HG02943 (cell line): ENCODE measurements around the gene FNTB.
"Not testable (repeated sequence)": the region's sequence is repeated elsewhere in the genome, so short reads cannot be mapped to it uniquely, and the experiment has no call there.

Experiments
- ATAC-seq: cut with Tn5 transposase; IDR thresholded peaks from one replicate; pipeline ENCODE4 v1.9.1; 2021; ENCODE audit warnings: mild to moderate bottlenecking, low read depth, moderate library complexity; ENCODE audit not compliant: unreplicated experiment

Gene FNTB

GRCh38 chr14:65079201-65079600, 92.5 kb downstream of the FNTB start:
- ATAC-seq = no peak

- ATAC-seq = no peak
These were observed 93.1 kb downstream of the FNTB start for GRCh38 chr14:65079768-65080167.

- no peak for ATAC-seq
These were observed 94.5 kb downstream of the FNTB start for GRCh38 chr14:65080960-65081747.

- no peak for ATAC-seq
These were observed 96.2 kb downstream of the FNTB start for GRCh38 chr14:65082930-65083329.

- no peak for ATAC-seq
These were observed 98.1 kb downstream of the FNTB start for GRCh38 chr14:65084554-65085505.

GRCh38 chr14:65086686-65087085, 100.0 kb downstream of the FNTB start:
- ATAC-seq = not testable (repeated sequence)

DNA sequence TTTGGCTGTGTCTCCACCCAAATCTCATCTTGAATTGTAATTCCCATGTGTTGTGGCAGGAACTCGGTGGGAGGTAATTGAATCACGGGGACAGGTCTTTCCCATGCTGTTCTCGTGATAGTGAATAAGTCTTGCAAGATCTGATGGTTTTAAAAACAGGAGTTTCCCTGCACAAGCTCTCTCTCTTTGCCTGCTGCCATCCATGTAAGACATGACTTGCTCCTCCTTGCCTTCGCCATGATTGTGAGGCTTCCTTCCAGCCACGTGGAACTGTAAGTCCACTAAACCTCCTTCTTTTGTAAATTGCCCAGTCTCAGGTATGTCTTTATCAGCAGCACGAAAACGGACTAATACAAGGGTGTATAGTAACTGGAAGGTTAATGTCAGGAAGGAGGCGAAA, 101.1 kb downstream of the FNTB start:
- not testable (repeated sequence) for ATAC-seq

DNA sequence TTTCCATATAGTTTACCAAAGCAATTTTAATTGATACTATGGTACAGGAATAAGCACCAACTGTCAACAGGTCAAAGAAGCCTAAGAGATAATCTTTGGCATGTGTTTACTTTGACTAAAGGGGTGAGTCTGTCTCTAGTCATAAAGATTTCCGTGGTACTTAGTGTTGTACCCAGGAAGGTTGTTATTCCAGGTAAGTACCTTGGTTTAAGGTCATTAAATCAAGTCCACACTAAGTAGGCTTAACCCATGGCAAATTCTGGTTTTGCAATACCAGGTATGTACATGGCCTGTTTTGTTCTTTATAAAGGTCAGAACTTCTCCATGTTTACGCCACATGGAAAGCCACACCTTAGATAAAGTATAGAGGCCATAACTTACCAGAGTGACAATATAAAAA, 105.7 kb downstream of the FNTB start:
- no peak for ATAC-seq

- ATAC-seq = no peak
These were observed 109.0 kb downstream of the FNTB start for GRCh38 chr14:65095633-65096205.

DNA sequence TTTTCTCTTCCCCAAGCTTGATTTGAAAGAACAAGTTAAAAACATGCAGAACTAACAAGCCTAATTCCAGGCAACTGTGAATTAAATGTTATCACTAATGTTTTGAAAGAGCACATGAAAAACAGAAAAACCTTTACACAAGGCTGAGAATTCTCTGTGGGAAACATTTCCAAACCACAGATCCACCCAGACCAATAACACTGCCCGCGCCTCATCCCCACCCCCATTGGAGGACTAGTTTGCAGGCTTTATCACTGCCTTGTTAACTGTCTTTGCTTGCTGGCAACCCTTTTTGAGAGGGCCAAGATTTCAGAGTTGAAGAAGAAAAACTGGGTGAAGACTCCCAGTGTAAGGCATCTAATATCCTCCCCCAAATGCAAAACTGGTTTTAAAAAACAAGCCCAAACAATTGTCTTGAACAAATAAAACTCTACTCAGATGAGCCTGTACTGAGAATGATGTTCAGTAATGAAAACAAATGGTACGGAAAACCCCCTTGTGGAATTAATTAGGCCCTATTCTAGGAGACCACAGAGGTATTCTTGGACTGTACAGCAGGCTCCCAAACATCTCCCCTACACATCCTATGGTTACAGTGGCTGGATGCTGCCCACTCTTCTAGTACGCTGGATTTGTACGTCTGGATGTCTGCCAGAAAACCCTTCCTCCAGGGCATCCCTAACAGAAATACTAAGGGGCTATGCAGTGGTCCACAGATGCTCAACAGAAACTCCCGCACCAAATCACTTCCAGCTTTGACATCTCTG, 109.8 kb downstream of the FNTB start:
- ATAC-seq = no peak

DNA sequence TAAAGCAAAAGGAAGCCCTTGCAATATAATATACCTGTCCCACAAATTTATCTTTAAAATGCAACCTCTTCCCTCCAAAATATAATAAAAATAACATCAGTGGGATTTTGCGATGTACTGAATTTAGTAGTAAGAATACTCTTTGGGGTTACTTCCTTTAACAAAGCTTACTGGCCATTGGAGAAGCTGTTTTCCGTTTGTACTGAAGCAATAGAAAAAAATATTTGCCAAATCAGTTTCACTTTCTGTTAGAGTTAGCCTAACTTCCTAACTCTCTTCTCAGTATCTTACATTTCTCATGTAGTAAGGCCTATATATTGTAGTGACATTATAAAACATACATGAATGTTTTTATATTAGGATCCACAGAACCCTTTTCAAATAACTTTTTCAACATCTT, 111.9 kb downstream of the FNTB start:
- ATAC-seq = no peak

GRCh38 chr14:65100922-65101541, 114.3 kb downstream of the FNTB start:
- no peak for ATAC-seq

- peak; percentile 24 for ATAC-seq
These were observed 115.1 kb downstream of the FNTB start for GRCh38 chr14:65101631-65102440.

DNA sequence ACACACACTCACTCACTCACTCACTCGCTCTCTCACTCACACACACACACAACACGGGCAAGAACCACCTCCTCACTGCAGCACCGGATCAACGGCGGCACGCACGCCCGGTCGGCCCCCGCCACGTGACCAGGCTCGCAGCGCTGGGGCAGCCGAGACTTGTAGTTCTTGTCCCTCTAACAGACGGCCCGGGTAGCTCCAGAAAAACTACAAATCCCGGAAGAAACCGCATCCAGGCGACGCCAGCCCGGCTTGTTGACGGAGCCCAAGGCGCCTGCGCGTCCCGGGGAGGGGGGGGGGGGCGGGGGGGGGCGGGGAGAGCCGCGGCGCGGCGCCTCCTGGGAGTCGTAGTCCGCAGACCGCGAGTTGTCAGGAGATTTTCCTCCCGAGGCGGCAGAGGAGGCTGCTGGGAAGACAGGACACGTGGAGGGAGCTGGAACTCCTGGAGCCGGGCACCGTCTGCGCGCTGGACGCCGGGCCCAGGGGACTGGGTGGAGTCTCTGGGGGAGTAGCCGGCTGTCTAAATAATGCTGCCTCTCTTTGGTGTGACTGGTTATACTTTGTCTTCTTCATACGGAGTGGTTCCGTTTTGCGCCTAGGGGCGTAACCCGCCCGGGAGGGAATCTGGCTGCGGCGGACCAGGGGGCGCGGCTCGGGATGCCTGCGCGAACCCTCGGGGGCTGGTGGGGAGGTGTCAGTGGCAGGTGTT, 115.9 kb downstream of the FNTB start, which contains the start of gene MAX:
Gene MAX, minus strand, starts transcription at position 77 of the 709 bp plus-strand sequence. CDS start 178 bp downstream, outside the sequence.
- ATAC-seq = peak; percentile 86

DNA sequence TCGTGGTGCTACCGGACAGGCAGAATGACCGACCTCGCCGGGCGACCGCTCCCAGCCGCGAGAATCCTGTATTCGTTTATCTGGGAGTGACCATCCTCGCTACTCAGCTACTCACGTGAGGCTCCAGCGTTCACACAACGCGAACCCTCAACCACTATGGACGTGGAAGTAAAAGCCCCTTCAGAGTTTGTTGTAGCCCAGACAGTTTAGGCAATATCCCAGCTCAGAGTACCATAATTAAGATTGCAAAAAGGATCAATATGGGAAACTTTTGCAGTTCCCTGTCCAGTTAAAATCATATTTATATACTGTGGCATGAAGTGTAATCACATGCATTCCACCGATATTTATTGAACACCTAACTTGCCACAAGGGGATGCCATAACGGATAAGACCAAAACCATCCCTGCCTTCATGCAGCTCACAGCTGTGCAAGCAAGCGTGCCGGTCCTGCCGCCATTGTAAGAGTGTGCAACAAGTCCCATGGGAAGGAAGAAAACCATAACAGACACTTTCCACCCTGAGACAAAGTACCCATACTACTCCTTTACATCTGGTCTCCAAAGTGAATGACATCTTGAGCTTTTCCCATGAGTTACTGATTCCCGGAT, 116.6 kb downstream of the FNTB start:
- ATAC-seq = no peak

DNA sequence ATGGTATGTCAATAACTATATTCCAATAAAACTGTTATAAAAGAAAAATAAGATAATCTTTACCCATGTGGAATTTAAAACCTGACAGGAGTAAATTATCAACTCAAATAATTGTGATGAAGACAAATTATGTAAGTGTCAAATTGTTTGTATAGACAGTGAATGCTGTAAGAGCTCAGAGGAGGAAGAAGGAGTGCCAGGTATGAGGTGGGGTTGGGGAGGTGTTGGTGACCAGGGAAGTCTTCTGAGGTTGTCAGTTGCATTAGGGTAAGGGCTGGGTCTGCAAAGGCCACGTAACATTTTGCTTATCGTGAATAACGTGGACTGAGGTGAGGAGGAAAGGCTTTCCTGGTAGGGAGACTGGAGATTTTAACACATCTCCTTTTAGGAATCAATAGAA, 118.1 kb downstream of the FNTB start:
- no peak for ATAC-seq

GRCh38 chr14:65106316-65106715, 119.6 kb downstream of the FNTB start:
- ATAC-seq = no peak

GRCh38 chr14:65106736-65107135, 120.0 kb downstream of the FNTB start:
- ATAC-seq = no peak
